Endothelial cell of umbilical vein (primary cell): ENCODE measurements around the gene NID2.

Source experiments
- CTCF ChIP-seq, 2 donors: IDR thresholded peaks; 1 replicate in 1 of 2; 2 replicates in 1 of 2; pipeline ENCODE4 v1.5.1; 2011; ENCODE audit warnings: low read length in 2 of 2, mild to moderate bottlenecking in 2 of 2, moderate library complexity in 2 of 2, control low read depth in 1 of 2, inconsistent platforms in 1 of 2, low read depth in 1 of 2; ENCODE audit not compliant: insufficient read depth in 1 of 2; ENCODE audit errors: extremely low read depth in 1 of 2
- EZH2 ChIP-seq: IDR thresholded peaks from 2 replicates; pipeline ENCODE4 v1.6.1; 2012; ENCODE audit warnings: borderline replicate concordance, low read depth, mild to moderate bottlenecking, moderate library complexity, low read length, inconsistent platforms; ENCODE audit not compliant: severe bottlenecking
- FOS ChIP-seq: IDR thresholded peaks from 2 replicates; pipeline ENCODE4 v1.6.1; 2011; ENCODE audit warnings: mild to moderate bottlenecking, low read length, moderate library complexity, borderline replicate concordance; ENCODE audit not compliant: insufficient read depth
- GATA2 ChIP-seq: IDR thresholded peaks from 2 replicates; pipeline ENCODE4 v1.7.0; 2011; ENCODE audit warnings: low read depth, mild to moderate bottlenecking, moderate library complexity, mixed read lengths, low read length; ENCODE audit not compliant: insufficient read length, insufficient read depth
- JUN ChIP-seq: IDR thresholded peaks from 2 replicates; pipeline ENCODE4 v1.6.1; 2011; ENCODE audit warnings: borderline replicate concordance, low read depth; ENCODE audit not compliant: insufficient read length, insufficient read depth
- MYC ChIP-seq: IDR thresholded peaks from one replicate; pipeline ENCODE4 v1.6.1; 2011; ENCODE audit warnings: mild to moderate bottlenecking, low read depth, low read length
- POLR2A ChIP-seq: IDR thresholded peaks from 2 replicates; pipeline ENCODE4 v1.6.1; 2012; ENCODE audit warnings: low read depth, mild to moderate bottlenecking, control low read depth, low read length
- POLR2AphosphoS5 ChIP-seq: IDR thresholded peaks from 2 replicates; pipeline ENCODE4 v1.6.1; 2012; ENCODE audit warnings: low read depth, mild to moderate bottlenecking, control low read depth, low read length, moderate library complexity; ENCODE audit not compliant: insufficient read depth
- TF ChIP-seq, protein P1 (sequence below): IDR thresholded peaks from 2 replicates; pipeline ENCODE4 v1.6.1; 2011; ENCODE audit not compliant: insufficient read depth, insufficient read length

DNA sequence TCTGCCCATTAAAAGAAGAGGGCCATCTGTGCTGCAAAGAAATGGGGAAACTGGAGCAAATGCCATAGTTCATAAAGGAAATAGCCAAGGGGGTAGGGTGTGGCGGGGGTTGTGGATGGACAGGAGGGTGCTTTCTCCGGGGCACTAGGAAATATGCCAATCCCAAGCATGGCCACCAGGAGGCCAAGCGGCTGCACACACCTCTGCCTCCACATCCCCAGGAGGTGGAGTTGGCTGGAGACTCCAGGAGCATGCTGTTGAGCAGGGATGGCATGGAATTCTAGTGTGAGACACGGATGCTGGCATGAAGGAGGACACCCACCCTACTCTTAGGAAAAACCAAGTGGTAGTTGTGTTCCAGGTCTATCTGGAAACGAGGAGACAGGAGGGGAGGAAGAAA, 25.2 kb downstream of the NID2 start:
- TF ChIP-seq POLR2A (no peak), CTCF (IDR thresholded peaks at IDR 0.05; ENCODE audit: extremely low read depth in 1 of 2, insufficient read depth in 1 of 2, low read depth in 1 of 2, low read length in 2 of 2) (peak; percentile 54 to 76), JUN (no peak), POLR2AphosphoS5 (no peak), FOS (no peak), EZH2 (no peak), MYC (no peak), GATA2 (no peak)
- TF ChIP-seq, protein P1, sequence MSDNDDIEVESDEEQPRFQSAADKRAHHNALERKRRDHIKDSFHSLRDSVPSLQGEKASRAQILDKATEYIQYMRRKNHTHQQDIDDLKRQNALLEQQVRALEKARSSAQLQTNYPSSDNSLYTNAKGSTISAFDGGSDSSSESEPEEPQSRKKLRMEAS: no peak
